ENCODE data around the gene ABCC10. TPM values are rescaled to one million over a fixed set of nuclear protein-coding genes. Genes with fewer than 3 reads are reported as not detected.

The ABCC10 gene
- polyA plus RNA-seq, 1 donor from 2014 or later = 22.4 TPM

DNA sequence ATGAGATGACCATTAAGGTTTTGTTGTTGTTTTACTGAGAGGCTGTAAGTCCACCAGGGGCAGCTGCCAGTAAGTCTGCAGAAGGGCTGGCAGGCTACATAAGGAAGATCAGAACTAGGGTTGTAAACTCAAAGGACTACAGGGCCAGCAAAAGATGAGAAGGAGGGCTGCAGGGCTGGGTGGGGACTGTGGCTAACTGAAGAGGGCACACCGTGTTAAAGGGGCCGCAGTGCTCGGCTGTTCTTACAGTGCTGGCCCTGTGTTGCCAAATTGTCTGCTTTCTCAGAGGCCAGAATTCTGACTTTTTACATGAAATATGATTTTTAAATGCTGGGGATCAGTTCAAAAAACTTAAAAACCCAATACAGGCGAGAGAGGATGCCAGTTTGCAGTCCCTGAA, 32.4 kb upstream of the ABCC10 start:
- Histone ChIP-seq H3K27me3 (ENCODE audit: insufficient read depth, low read depth, low read length) (no peaks in the 10 kb centered on the region), H3K9me2 (ENCODE audit: insufficient read depth, low read length) (no peaks in the 10 kb centered on the region), H3K4me3 (ENCODE audit: low read length) (no peak overlapping the region), H3K9ac (ENCODE audit: low read length) (no peak overlapping the region), H3K9me3 (ENCODE audit: low read length) (no peaks in the 10 kb centered on the region), H2AFZ (ENCODE audit: low read depth, low read length) (no peak overlapping the region), H3K36me3 (ENCODE audit: insufficient read depth, low read length) (no peaks in the 10 kb centered on the region), H3K79me2 (replicated peaks; ENCODE audit: insufficient read depth, low read length) (no peaks in the 10 kb centered on the region), H3F3A (ENCODE audit: insufficient read depth, low read length, poor library complexity, severe bottlenecking) (no peaks in the 10 kb centered on the region), H3K4me2 (ENCODE audit: low read length) (no peak overlapping the region), H4K20me1 (ENCODE audit: insufficient read depth) (no peaks in the 10 kb centered on the region), H3K27ac (ENCODE audit: low read length) (no peak overlapping the region)
- TF ChIP-seq RAD21 (conservative IDR thresholded peaks at IDR 0.05) (no peak), EP300 (conservative IDR thresholded peaks at IDR 0.05; ENCODE audit: poor library complexity, severe bottlenecking) (no peak), POLR2AphosphoS5 (IDR thresholded peaks at IDR 0.05) (no peak), CTCF (IDR thresholded peaks at IDR 0.05; ENCODE audit: poor library complexity, severe bottlenecking) (no peak), EZH2 (IDR thresholded peaks at IDR 0.05; ENCODE audit: borderline replicate concordance, insufficient read depth, low read length, poor library complexity, severe bottlenecking) (no peak), SMC3 (conservative IDR thresholded peaks at IDR 0.05; ENCODE audit: poor library complexity) (no peak), TAF1 (IDR thresholded peaks at IDR 0.05; ENCODE audit: low read depth) (no peak)
- TF ChIP-seq, protein P1, sequence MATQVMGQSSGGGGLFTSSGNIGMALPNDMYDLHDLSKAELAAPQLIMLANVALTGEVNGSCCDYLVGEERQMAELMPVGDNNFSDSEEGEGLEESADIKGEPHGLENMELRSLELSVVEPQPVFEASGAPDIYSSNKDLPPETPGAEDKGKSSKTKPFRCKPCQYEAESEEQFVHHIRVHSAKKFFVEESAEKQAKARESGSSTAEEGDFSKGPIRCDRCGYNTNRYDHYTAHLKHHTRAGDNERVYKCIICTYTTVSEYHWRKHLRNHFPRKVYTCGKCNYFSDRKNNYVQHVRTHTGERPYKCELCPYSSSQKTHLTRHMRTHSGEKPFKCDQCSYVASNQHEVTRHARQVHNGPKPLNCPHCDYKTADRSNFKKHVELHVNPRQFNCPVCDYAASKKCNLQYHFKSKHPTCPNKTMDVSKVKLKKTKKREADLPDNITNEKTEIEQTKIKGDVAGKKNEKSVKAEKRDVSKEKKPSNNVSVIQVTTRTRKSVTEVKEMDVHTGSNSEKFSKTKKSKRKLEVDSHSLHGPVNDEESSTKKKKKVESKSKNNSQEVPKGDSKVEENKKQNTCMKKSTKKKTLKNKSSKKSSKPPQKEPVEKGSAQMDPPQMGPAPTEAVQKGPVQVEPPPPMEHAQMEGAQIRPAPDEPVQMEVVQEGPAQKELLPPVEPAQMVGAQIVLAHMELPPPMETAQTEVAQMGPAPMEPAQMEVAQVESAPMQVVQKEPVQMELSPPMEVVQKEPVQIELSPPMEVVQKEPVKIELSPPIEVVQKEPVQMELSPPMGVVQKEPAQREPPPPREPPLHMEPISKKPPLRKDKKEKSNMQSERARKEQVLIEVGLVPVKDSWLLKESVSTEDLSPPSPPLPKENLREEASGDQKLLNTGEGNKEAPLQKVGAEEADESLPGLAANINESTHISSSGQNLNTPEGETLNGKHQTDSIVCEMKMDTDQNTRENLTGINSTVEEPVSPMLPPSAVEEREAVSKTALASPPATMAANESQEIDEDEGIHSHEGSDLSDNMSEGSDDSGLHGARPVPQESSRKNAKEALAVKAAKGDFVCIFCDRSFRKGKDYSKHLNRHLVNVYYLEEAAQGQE (IDR thresholded peaks at IDR 0.05; ENCODE audit: borderline replicate concordance) = no peak

- Histone ChIP-seq H4K20me1 (ENCODE audit: insufficient read depth) (no peaks in the 10 kb centered on the region), H3K9ac (ENCODE audit: low read length) (no peak overlapping the region), H3K9me3 (ENCODE audit: low read length) (no peaks in the 10 kb centered on the region), H3K4me2 (ENCODE audit: low read length) (no peak overlapping the region), H3K79me2 (replicated peaks; ENCODE audit: insufficient read depth, low read length) (no peaks in the 10 kb centered on the region), H3K27me3 (ENCODE audit: insufficient read depth, low read depth, low read length) (no peaks in the 10 kb centered on the region), H3K4me3 (ENCODE audit: low read length) (no peak overlapping the region), H3F3A (ENCODE audit: insufficient read depth, low read length, poor library complexity, severe bottlenecking) (no peaks in the 10 kb centered on the region), H3K9me2 (ENCODE audit: insufficient read depth, low read length) (no peaks in the 10 kb centered on the region), H2AFZ (ENCODE audit: low read depth, low read length) (no peak overlapping the region), H3K36me3 (ENCODE audit: insufficient read depth, low read length) (no peaks in the 10 kb centered on the region), H3K27ac (ENCODE audit: low read length) (no peak overlapping the region)
- TF ChIP-seq SMC3 (conservative IDR thresholded peaks at IDR 0.05; ENCODE audit: poor library complexity) = no peak
- TF ChIP-seq RAD21 (conservative IDR thresholded peaks at IDR 0.05) = no peak
- no peak for TF ChIP-seq TAF1 (IDR thresholded peaks at IDR 0.05; ENCODE audit: low read depth)
- no peak for TF ChIP-seq EP300 (conservative IDR thresholded peaks at IDR 0.05; ENCODE audit: poor library complexity, severe bottlenecking)
- no peak for TF ChIP-seq CTCF (IDR thresholded peaks at IDR 0.05; ENCODE audit: poor library complexity, severe bottlenecking)
- TF ChIP-seq MXI1 (conservative IDR thresholded peaks at IDR 0.05; ENCODE audit: poor library complexity, severe bottlenecking) = no peak
- TF ChIP-seq EZH2 (IDR thresholded peaks at IDR 0.05; ENCODE audit: borderline replicate concordance, insufficient read depth, low read length, poor library complexity, severe bottlenecking) = no peak
- TF ChIP-seq, protein P1 (IDR thresholded peaks at IDR 0.05; ENCODE audit: borderline replicate concordance) = no peak
- TF ChIP-seq POLR2AphosphoS5 (IDR thresholded peaks at IDR 0.05) = no peak
These were observed 31.6 kb upstream of the ABCC10 start for GRCh38 chr6:43395776-43396175.

Data from neural cell (in vitro differentiated cells).